Keratinocyte (primary cell): ENCODE measurements around the gene C10orf95. TPM values are rescaled to one million over a fixed set of nuclear protein-coding genes. Genes with fewer than 3 reads are reported as not detected.

Experiments
- DNase-seq: peaks from one replicate; pipeline ENCODE4 v3.0.0-alpha.2; 2011; ENCODE audit warnings: low read depth, missing footprints, low spot score
- FAIRE-seq: peaks from 2 replicates; lab custom pipeline; 2011; peaks lifted over from hg19 to GRCh38; lab: Jason Lieb, UNC
- H2AFZ ChIP-seq: 2 replicates; pipeline ENCODE4 v1.6.0; 2012; ENCODE audit warnings: low read length, control low read depth, inconsistent platforms; ENCODE audit not compliant: control insufficient read depth
- H3K27ac ChIP-seq: 2 replicates; pipeline ENCODE4 v1.5.1; 2011; ENCODE audit warnings: low read length; ENCODE audit not compliant: control insufficient read depth, insufficient read depth
- H3K27me3 ChIP-seq: 3 replicates; pipeline ENCODE4 v1.6.0; 2011; ENCODE audit warnings: low read length; ENCODE audit not compliant: control insufficient read depth, insufficient read depth; ENCODE audit errors: extremely low read depth
- H3K36me3 ChIP-seq, 2 experiments: 2 replicates in 1 of 2; 3 replicates in 1 of 2; pipeline ENCODE4 v1.5.1; 2011; ENCODE audit warnings: low read length in 2 of 2, mild to moderate bottlenecking in 1 of 2; ENCODE audit not compliant: control insufficient read depth in 2 of 2, insufficient read depth in 2 of 2; ENCODE audit errors: extremely low read depth in 1 of 2
- H3K4me1 ChIP-seq: 3 replicates; pipeline ENCODE4 v1.5.1; 2011; ENCODE audit warnings: low read length; ENCODE audit not compliant: control insufficient read depth, insufficient read depth; ENCODE audit errors: extremely low read depth
- H3K4me2 ChIP-seq: 3 replicates; pipeline ENCODE4 v1.6.0; 2011; ENCODE audit warnings: low read depth, low read length; ENCODE audit not compliant: control insufficient read depth, insufficient read depth; ENCODE audit errors: extremely low read depth
- H3K4me3 ChIP-seq, 3 experiments: fragments of 200-600 bp in 1 of 3; sonication (generic) in 1 of 3; 2 replicates in 2 of 3; 3 replicates in 1 of 3; pipeline ENCODE4 v1.5.1; 2011 to 2016; ENCODE audit warnings: low read length in 3 of 3, mild to moderate bottlenecking in 3 of 3, control low read depth in 2 of 3, inconsistent platforms in 1 of 3, low read depth in 1 of 3, mixed read lengths in 1 of 3, mixed run types in 1 of 3, moderate library complexity in 1 of 3; ENCODE audit not compliant: control insufficient read depth in 2 of 3, insufficient read depth in 2 of 3; ENCODE audit errors: extremely low read depth in 1 of 3
- H3K79me2 ChIP-seq: 2 replicates; pipeline ENCODE4 v1.6.0; 2012; ENCODE audit warnings: low read length; ENCODE audit not compliant: control insufficient read depth, insufficient read depth
- H3K9ac ChIP-seq: 3 replicates; pipeline ENCODE4 v1.6.0; 2011; ENCODE audit warnings: low read length; ENCODE audit not compliant: control insufficient read depth, insufficient read depth; ENCODE audit errors: extremely low read depth
- H3K9me1 ChIP-seq: 3 replicates; pipeline ENCODE4 v1.6.0; 2011; ENCODE audit warnings: low read length; ENCODE audit not compliant: control insufficient read depth, insufficient read depth; ENCODE audit errors: extremely low read depth
- H3K9me3 ChIP-seq: 2 replicates; pipeline ENCODE4 v1.5.1; 2012; ENCODE audit warnings: low read depth, low read length; ENCODE audit not compliant: control insufficient read depth
- H4K20me1 ChIP-seq: 3 replicates; pipeline ENCODE4 v1.6.0; 2011; ENCODE audit warnings: low read length; ENCODE audit not compliant: control insufficient read depth, insufficient read depth; ENCODE audit errors: extremely low read depth
- CTCF ChIP-seq, 3 experiments: IDR thresholded peaks in 1 of 3; conservative IDR thresholded peaks in 1 of 3; optimal IDR thresholded peaks in 1 of 3; 2 replicates in 2 of 3; 3 replicates in 1 of 3; pipeline versions ENCODE3 to v1.5.1; 2011; ENCODE audit warnings: low read length in 3 of 3, mild to moderate bottlenecking in 3 of 3, moderate library complexity in 2 of 3, control low read depth in 1 of 3, inconsistent platforms in 1 of 3; ENCODE audit not compliant: insufficient read depth in 2 of 3; ENCODE audit errors: extremely low read depth in 1 of 3
- EZH2 ChIP-seq: IDR thresholded peaks from one replicate; pipeline ENCODE4 v1.6.1; 2012; ENCODE audit warnings: inconsistent platforms, mild to moderate bottlenecking, low read length, moderate library complexity
- dilution Hi-C: fragments of 300-500 bp; cut with MboI; formaldehyde crosslinking; loops from one replicate; pipeline ENCODE4 v1.7.0; 2020; ENCODE audit warnings: low sequenced_read_pairs; ENCODE audit not compliant: extremely low pct_ligation_motif_present
- polyA plus RNA-seq, 5 experiments: library from polyadenylated mRNA; depleted of rRNA in 3 of 5; stranded (reverse) in 3 of 5; stranded (forward) in 1 of 5; unstranded in 1 of 5; fragments of >200 nt; gene quantifications; 1 replicate in 1 of 5; 2 replicates in 3 of 5; 3 replicates in 1 of 5; pipeline versions ENCODE4 v1.2.1 to v1.2.3, GENCODE V29; 2011 to 2012; ENCODE audit warnings: missing spikeins in 2 of 5, low read depth in 1 of 5, low replicate concordance in 1 of 5

C10orf95 gene
- polyA plus RNA-seq, 1 donor (not counting 4 experiments of a cell fraction or from before 2014, with no cell fraction given), result 0.63 TPM

GRCh38 chr10:102411341-102412255, 39.7 kb downstream of the C10orf95 start:
- Histone ChIP-seq H3K4me1 (peaks cover 11% of the 10 kb centered on the region), H3K4me2 (no peak overlapping the region), H3K79me2 (no peaks in the 10 kb centered on the region), H4K20me1 (no peaks in the 10 kb centered on the region), H3K9me3 (no peaks in the 10 kb centered on the region), H3K27me3 (peaks cover 73% of the 10 kb centered on the region), H3K9ac (no peak overlapping the region), H3K9me1 (no peaks in the 10 kb centered on the region), H3K36me3 (no peaks in the 10 kb centered on the region), H3K27ac (no peak overlapping the region), H2AFZ (no peak overlapping the region), H3K4me3 (no peak overlapping the region)
- FAIRE-seq (no peak), DNase-seq (no peak)
- dilution Hi-C loops, result no loop called here
- TF ChIP-seq EZH2, result no peak
- no peak for TF ChIP-seq CTCF (optimal IDR thresholded peaks at IDR 0.05 in 1 of 3, IDR thresholded peaks at IDR 0.05 in 1 of 3, conservative IDR thresholded peaks at IDR 0.05 in 1 of 3; ENCODE audit: extremely low read depth in 1 of 3, insufficient read depth in 2 of 3, low read length in 3 of 3)

- Histone ChIP-seq H3K27ac (no peak overlapping the region), H3K9me1 (no peaks in the 10 kb centered on the region), H3K4me3 (peak overlapping the region; percentile 5 to 34 (median 26)), H3K27me3 (peaks cover 68% of the 10 kb centered on the region), H3K9ac (no peak overlapping the region), H3K4me2 (peak overlapping the region; percentile 48), H3K4me1 (peaks cover 11% of the 10 kb centered on the region), H4K20me1 (no peaks in the 10 kb centered on the region), H3K36me3 (no peaks in the 10 kb centered on the region), H2AFZ (peak overlapping the region; percentile 12), H3K79me2 (no peaks in the 10 kb centered on the region), H3K9me3 (no peaks in the 10 kb centered on the region)
- no peak for DNase-seq
- dilution Hi-C loops, result no loop called here
- TF ChIP-seq CTCF (optimal IDR thresholded peaks at IDR 0.05 in 1 of 3, IDR thresholded peaks at IDR 0.05 in 1 of 3, conservative IDR thresholded peaks at IDR 0.05 in 1 of 3; ENCODE audit: extremely low read depth in 1 of 3, insufficient read depth in 2 of 3, low read length in 3 of 3), result no peak
- peak; percentile 25 for TF ChIP-seq EZH2
- no peak for FAIRE-seq
Observed at GRCh38 chr10:102410429-102411073, 40.8 kb downstream of the C10orf95 start.
